ENCODE results near the gene PEAR1.
A peak's percentile ranks its signal among the peaks of the same experiment; 100 is the strongest.

PEAR1 gene

GRCh38 chr1:156911577-156912298, 18.2 kb downstream of the PEAR1 start:
- DNase-seq (ENCODE audit: low read depth): no peak
- no peak overlapping the region for H3K4me3 ChIP-seq (ENCODE audit: low read depth, low read length)
- no peak for TF ChIP-seq CTCF (conservative IDR thresholded peaks at IDR 0.05; ENCODE audit: low read depth, low read length)

- TF ChIP-seq CTCF (conservative IDR thresholded peaks at IDR 0.05; ENCODE audit: low read depth, low read length): no peak
Observed at GRCh38 chr1:156912310-156912709, 18.8 kb downstream of the PEAR1 start.

GRCh38 chr1:156912861-156913808, 19.6 kb downstream of the PEAR1 start:
- no peak for DNase-seq (ENCODE audit: low read depth)
- no peak for TF ChIP-seq CTCF (conservative IDR thresholded peaks at IDR 0.05; ENCODE audit: low read depth, low read length)
- H3K4me3 ChIP-seq (ENCODE audit: low read depth, low read length): no peak overlapping the region

More at GRCh38 chr1:156912310-156912709, 18.8 kb downstream of the PEAR1 start:
- H3K4me3 ChIP-seq (ENCODE audit: low read depth, low read length): no peak overlapping the region
- no peak for DNase-seq (ENCODE audit: low read depth)

DNA sequence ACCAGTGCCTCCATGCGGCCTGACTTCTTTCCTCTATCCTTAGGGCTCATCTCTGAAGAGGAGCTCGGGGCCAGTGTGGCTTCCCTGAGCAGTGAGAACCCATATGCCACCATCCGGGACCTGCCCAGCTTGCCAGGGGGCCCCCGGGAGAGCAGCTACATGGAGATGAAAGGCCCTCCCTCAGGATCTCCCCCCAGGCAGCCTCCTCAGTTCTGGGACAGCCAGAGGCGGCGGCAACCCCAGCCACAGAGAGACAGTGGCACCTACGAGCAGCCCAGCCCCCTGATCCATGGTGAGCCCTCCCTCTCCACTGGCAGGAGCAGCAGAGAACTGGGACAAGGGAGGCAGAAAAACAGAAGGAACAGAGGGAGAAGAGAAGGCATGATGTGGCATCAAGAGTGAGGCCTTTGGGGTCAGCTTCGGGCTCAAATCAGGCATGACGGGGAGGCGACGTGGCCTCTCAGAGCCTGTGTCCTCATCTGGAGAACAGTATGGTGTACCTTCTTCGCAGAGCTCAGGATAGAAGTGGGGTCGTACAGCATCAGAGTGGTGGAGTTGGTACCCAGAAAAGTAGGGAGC, 20.4 kb downstream of the PEAR1 start:
- DNase-seq (ENCODE audit: low read depth): no peak
- TF ChIP-seq CTCF (conservative IDR thresholded peaks at IDR 0.05; ENCODE audit: low read depth, low read length): no peak
- no peak overlapping the region for H3K4me3 ChIP-seq (ENCODE audit: low read depth, low read length)

- no peak for TF ChIP-seq CTCF (conservative IDR thresholded peaks at IDR 0.05; ENCODE audit: low read depth, low read length)
- peak; percentile 51 for DNase-seq (ENCODE audit: low read depth)
- H3K4me3 ChIP-seq (ENCODE audit: low read depth, low read length): no peak overlapping the region
Observed at GRCh38 chr1:156914440-156914856, 20.9 kb downstream of the PEAR1 start.

- H3K4me3 ChIP-seq (ENCODE audit: low read depth, low read length): peak within 1 kb of the TSS; percentile 43
- DNase-seq (ENCODE audit: low read depth): peak; percentile 75
- TF ChIP-seq CTCF (conservative IDR thresholded peaks at IDR 0.05; ENCODE audit: low read depth, low read length): peak; percentile 74
Observed at GRCh38 chr1:156920233-156921052, 26.9 kb downstream of the PEAR1 start, which contains the start of gene LRRC71. Gene LRRC71, plus strand, starts transcription at chr1:156920632. Its CDS starts 172 bp downstream, at chr1:156920804.
